DOHH2 (cell line): ENCODE measurements around the gene CDH4.

ENCODE experiments used
- H3F3A ChIP-seq: fragments of 200-600 bp; sonication (generic), shearing (Covaris generic); 2 replicates; pipeline ENCODE4 v1.6.0; 2016; ENCODE audit warnings: antibody characterized with exemption, mild to moderate bottlenecking; ENCODE audit not compliant: control insufficient read depth, insufficient read depth
- H3K27ac ChIP-seq: fragments of 200-600 bp; sonication (generic); 2 replicates; pipeline ENCODE4 v1.5.1; 2014; ENCODE audit warnings: low read depth, mild to moderate bottlenecking, low read length, moderate library complexity
- H3K27me3 ChIP-seq: fragments of 200-600 bp; sonication (generic); 2 replicates; pipeline ENCODE4 v1.6.1; 2014; ENCODE audit warnings: mild to moderate bottlenecking, low read length, mixed read lengths; ENCODE audit not compliant: control insufficient read depth
- H3K36me3 ChIP-seq: fragments of 200-600 bp; sonication (generic); 2 replicates; pipeline ENCODE4 v1.6.1; 2014; ENCODE audit warnings: mild to moderate bottlenecking, low read length, moderate library complexity, mixed read lengths; ENCODE audit not compliant: control insufficient read depth
- H3K4me1 ChIP-seq: fragments of 200-600 bp; sonication (generic); 2 replicates; pipeline ENCODE4 v1.6.1; 2014; ENCODE audit warnings: mild to moderate bottlenecking, low read length, mixed read lengths; ENCODE audit not compliant: control insufficient read depth
- H3K4me2 ChIP-seq: fragments of 200-600 bp; sonication (generic); 2 replicates; pipeline ENCODE4 v1.6.0; 2014; ENCODE audit warnings: mild to moderate bottlenecking, low read length, moderate library complexity
- H3K4me3 ChIP-seq: fragments of 200-600 bp; sonication (generic); 2 replicates; pipeline ENCODE4 v1.5.1; 2014; ENCODE audit warnings: mild to moderate bottlenecking, low read length, mixed read lengths
- H3K79me2 ChIP-seq: fragments of 200-600 bp; sonication (generic); 2 replicates; pipeline ENCODE4 v1.6.1; 2014; ENCODE audit warnings: mild to moderate bottlenecking, low read length, mixed read lengths; ENCODE audit not compliant: control insufficient read depth
- H3K9me2 ChIP-seq: fragments of 200-600 bp; sonication (generic); replicated peaks from 2 replicates; pipeline ENCODE4 v1.6.1; 2014; ENCODE audit warnings: mild to moderate bottlenecking, low read length, mixed read lengths; ENCODE audit not compliant: control insufficient read depth
- H3K9me3 ChIP-seq: fragments of 200-600 bp; sonication (generic); 2 replicates; pipeline ENCODE4 v1.6.1; 2014; ENCODE audit warnings: antibody characterized with exemption, low read length, mixed read lengths; ENCODE audit not compliant: control insufficient read depth, insufficient read depth
- H4K20me1 ChIP-seq: fragments of 200-600 bp; sonication (generic); 2 replicates; pipeline ENCODE4 v1.6.0; 2014; ENCODE audit warnings: low read depth, mild to moderate bottlenecking, antibody characterized with exemption, low read length, moderate library complexity; ENCODE audit not compliant: control insufficient read depth, insufficient read depth
- CTCF ChIP-seq: fragments of 200-600 bp; sonication (generic); IDR thresholded peaks from one replicate; pipeline ENCODE4 v1.5.1; 2014; ENCODE audit warnings: antibody characterized with exemption, mild to moderate bottlenecking, low read depth, low read length; ENCODE audit not compliant: poor library complexity, severe bottlenecking
- EZH2phosphoT487 ChIP-seq: fragments of 200-600 bp; sonication (generic); IDR thresholded peaks from 2 replicates; pipeline ENCODE4 v1.6.1; 2017; ENCODE audit warnings: borderline replicate concordance, mild to moderate bottlenecking, antibody characterized with exemption, low read length, moderate library complexity, mixed read lengths

The CDH4 gene

GRCh38 chr20:61333484-61334108, 81.5 kb downstream of the CDH4 start:
- H3K79me2 ChIP-seq: no peaks in the 10 kb centered on the region
- H3K9me2 ChIP-seq: no peaks in the 10 kb centered on the region
- H3K27ac ChIP-seq: no peak overlapping the region

DNA sequence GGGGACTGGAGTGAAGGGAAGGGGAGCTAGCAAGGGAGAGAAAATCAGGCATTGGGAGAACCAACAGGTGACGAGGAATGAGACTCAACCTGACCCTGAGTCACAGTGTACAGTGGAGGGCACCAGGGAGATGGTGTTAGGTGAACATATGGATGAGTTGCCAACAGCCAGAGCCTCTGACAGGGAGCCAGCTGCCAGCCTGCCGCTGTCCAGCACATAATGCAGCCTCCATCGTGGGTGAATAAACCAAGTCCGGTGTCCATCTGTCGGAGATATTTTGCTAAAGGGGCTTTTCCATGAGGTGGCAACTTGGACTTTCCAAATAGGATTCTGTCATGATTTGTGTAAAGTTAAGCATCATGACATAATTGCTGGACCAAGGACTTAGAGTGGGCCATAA, 88.1 kb downstream of the CDH4 start:
- Histone ChIP-seq H3K36me3 (no peaks in the 10 kb centered on the region), H3F3A (no peaks in the 10 kb centered on the region), H3K27me3 (no peaks in the 10 kb centered on the region), H3K4me1 (no peaks in the 10 kb centered on the region), H3K4me3 (no peak overlapping the region), H3K27ac (no peak overlapping the region), H3K9me3 (no peaks in the 10 kb centered on the region), H4K20me1 (no peaks in the 10 kb centered on the region), H3K4me2 (no peak overlapping the region), H3K79me2 (no peaks in the 10 kb centered on the region), H3K9me2 (no peaks in the 10 kb centered on the region)
- TF ChIP-seq EZH2phosphoT487: no peak
- TF ChIP-seq CTCF: no peak

More at GRCh38 chr20:61333484-61334108, 81.5 kb downstream of the CDH4 start:
- TF ChIP-seq CTCF (no peak), EZH2phosphoT487 (no peak)
- no peaks in the 10 kb centered on the region for H3F3A ChIP-seq
- no peak overlapping the region for H3K4me2 ChIP-seq
- H4K20me1 ChIP-seq: no peaks in the 10 kb centered on the region
- no peaks in the 10 kb centered on the region for H3K27me3 ChIP-seq
- H3K4me3 ChIP-seq: no peak overlapping the region
- no peaks in the 10 kb centered on the region; the same call in 1 of the 2 replicates for H3K9me3 ChIP-seq
- H3K36me3 ChIP-seq: no peaks in the 10 kb centered on the region
- no peaks in the 10 kb centered on the region for H3K4me1 ChIP-seq

- H3K4me3 ChIP-seq: no peak overlapping the region
- no peaks in the 10 kb centered on the region for H3K79me2 ChIP-seq
- H3K9me3 ChIP-seq: no peaks in the 10 kb centered on the region
- H3K27ac ChIP-seq: no peak overlapping the region
- H3K4me2 ChIP-seq: no peak overlapping the region
- no peaks in the 10 kb centered on the region for H4K20me1 ChIP-seq
- H3K4me1 ChIP-seq: no peaks in the 10 kb centered on the region
- TF ChIP-seq EZH2phosphoT487 (no peak), CTCF (no peak)
- H3K9me2 ChIP-seq: no peaks in the 10 kb centered on the region
- H3K36me3 ChIP-seq: no peaks in the 10 kb centered on the region
- no peaks in the 10 kb centered on the region for H3F3A ChIP-seq
- H3K27me3 ChIP-seq: no peaks in the 10 kb centered on the region
Observed at GRCh38 chr20:61341605-61342004, 89.5 kb downstream of the CDH4 start.
